GM18868 (cell line): ENCODE results near the gene PLPP1.
A peak's percentile ranks its signal among the peaks of the same experiment; 100 is the strongest.
"Not testable (repeated sequence)": the region's sequence is repeated elsewhere in the genome, so short reads cannot be mapped to it uniquely, and the experiment has no call there.

Experiments
- ATAC-seq: cut with Tn5 transposase; IDR thresholded peaks from one replicate; pipeline ENCODE4 v1.9.1; 2021; ENCODE audit warnings: mild to moderate bottlenecking, moderate library complexity; ENCODE audit not compliant: unreplicated experiment

PLPP1 gene

DNA sequence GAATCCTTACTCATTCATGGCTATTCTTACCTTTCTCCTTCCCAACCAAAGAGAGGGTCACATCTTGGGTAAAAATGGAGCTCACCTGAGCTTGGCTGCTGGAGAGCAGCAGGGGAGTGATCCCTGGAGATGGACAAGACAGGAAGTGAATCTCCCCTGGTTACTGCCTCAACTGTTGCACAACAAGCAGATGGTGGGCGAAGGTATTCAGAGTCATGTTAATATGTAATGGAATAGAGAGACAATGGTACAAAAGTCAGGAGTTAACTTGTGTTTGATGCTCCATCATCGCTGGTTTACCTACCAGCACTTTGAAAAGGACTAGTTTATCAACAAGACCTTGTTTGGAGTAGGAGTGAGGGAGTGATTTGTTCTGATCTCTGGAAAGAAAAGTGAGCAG, 13.0 kb upstream of the PLPP1 start:
- ATAC-seq = no peak

DNA sequence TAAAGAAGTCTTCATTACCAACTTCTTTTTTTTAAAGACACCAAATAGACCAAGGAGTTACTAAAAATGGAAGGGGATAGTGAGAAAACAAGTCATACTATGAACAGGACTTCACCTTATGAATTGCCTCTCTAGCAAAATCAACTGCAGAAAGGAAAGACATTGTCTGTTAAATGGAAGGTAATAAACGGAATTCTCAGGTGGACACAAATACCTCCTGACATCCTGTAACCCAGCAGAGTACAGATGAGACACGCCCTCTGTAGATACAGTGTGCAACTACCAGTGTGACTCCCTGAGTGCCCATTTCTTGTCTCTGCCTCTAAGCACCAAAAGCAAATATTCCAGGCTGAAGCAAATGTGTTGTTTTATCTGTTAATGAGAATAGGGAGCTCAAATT, 12.2 kb upstream of the PLPP1 start:
- ATAC-seq = peak; percentile 53

DNA sequence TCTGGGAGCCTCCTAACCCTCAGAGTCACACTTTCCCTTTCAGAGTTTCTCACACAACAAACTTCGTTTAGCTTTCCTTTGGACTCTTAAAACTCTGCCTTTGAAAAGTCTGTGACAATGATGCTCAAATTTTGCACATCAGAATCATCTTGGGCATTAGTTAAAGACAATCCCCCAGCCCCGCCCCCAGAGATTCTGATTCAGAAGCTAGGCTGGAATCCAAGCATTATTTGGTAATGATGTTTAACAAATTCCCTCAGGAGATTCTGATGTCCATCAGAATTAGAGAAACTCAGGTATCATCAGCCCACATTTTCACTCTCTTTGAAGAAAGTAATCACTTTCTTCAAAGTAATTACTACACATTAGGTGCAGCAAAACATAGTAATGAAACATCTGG, 9.6 kb upstream of the PLPP1 start:
- ATAC-seq = no peak

DNA sequence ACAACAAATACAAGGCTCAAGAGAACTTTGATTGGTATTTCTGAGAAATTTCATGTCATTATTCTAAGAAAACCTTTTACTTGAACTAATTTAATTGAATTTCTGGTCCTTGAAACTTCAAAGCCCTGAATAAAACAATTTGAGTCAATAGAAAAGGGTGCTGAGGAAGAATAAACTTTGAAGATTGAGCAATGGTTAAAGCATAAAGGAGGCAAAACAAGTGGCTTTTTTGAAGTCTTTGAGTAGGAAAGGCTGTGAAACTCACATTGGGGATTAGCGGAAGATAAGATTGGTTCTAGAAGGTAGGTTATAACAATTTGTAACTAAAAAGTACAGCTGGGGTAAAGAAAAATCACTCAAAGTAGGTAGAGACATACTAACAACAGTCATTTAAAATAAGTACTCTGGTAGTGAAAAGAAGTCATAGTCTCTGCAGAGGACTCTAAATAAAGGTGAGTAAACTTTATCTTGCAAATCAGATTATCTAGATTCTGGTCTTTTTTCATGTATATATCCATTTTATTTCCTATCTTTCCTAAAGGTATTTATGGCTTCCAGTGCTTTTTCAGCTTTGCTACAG, 6.4 kb upstream of the PLPP1 start:
- no peak for ATAC-seq

DNA sequence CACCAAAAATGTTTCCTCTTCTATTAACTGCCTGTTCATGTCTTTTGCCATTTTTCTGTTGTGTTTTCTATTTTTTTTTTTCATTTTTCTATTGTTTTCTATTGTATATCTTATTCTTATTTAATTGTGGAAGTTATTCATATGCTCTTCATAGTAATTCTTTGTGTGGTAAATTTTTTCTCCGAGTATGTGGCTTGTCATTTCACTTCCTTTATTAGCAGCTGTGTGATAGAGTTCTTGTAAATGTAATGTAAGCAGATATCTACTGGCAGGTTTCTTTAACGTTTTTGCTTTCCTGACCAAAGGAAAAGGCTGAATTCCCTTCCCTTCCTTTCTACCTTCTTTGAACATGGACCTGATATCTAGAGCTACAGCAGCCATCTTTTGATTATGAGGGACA, 5.8 kb upstream of the PLPP1 start:
- peak; percentile 48 for ATAC-seq

DNA sequence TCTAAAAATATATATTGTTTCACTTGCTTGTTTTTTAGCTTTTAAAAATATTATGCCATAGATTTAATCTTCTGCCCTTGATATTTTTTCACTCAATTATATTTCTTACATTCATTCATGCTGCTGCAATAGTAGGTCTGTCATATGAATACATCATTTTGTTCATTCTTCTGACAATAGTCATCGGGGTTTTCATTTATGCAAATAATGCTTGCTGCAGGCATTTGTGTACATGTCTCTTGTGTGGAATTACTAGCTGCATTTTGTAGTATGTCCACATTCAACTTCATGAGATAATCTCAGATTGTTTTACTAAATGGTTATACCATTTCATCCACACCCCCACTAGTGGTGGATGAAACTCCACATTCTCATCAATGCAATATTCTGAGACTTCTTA, 5.3 kb upstream of the PLPP1 start:
- ATAC-seq = peak; percentile 42

DNA sequence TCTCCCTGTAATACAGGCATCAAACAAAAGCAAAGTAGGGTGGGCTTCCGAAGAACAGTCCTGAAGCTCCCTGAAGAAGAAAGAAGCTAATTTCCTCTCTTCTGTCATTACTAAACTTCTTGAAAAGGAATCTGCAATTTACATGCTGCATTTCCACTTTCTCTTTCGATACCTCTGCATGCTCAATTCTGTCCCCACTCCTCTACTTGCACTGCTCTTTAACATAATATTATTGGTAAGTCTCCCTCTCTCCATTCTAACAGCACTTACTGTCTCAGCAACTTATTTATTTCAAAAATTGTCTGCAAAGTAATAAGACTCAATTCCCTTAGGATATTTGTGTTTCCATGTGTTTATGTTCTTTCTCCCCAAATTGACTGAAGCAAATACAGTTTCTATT, 3.9 kb upstream of the PLPP1 start:
- peak; percentile 16 for ATAC-seq

DNA sequence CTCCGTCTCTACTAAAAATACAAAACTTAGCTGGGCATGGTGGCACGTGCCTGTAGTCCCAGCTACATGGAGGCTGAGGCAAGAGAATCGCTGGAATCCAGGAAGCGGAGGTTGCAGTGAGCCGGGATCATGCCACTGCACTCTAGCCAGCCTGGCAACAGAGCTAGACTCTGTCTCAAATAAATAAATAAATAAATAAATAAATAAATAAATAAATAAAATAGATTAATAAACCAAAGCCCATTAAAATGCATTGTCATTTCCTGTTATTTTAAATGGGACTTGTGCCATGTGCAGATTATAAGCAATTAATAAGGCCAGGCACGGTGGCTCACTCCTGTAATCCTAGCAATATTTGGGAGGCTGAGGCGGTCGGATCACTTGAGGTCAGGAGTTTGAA, 2.6 kb upstream of the PLPP1 start:
- not testable (repeated sequence) for ATAC-seq

DNA sequence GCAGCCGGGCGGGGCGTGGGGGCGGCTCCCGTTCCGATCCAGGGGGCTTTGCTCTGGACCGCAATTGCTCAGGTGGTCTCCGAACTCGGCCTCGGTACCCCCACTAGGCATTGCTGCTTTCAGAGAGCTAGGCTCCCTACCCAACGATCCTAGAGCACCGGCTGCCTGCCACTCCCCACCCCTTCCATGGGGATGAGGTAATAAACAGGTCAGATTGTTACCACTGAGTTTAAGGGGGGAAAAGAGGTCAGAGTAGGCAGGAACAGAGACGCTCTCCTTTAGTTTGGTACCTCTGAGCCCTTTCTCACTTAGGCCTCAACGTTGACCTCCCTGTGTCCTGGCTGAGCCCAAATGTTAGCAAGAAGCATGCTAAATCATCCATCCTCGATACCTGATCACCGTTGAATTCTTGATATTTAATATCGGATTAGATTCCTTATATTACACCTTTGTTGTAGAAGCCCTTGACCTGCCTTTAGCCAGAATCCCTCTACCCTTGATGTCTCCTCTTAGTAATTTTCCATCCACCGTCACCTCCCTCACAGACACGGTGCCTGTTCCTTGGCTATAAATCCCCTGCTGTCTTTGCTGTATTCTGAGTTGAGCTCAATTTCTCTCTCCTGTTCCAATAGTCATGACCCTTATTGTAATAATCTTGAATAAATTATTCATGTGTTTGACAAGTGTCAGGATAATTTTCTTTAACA, 588 bp upstream of the PLPP1 start:
- peak; percentile 9 for ATAC-seq

DNA sequence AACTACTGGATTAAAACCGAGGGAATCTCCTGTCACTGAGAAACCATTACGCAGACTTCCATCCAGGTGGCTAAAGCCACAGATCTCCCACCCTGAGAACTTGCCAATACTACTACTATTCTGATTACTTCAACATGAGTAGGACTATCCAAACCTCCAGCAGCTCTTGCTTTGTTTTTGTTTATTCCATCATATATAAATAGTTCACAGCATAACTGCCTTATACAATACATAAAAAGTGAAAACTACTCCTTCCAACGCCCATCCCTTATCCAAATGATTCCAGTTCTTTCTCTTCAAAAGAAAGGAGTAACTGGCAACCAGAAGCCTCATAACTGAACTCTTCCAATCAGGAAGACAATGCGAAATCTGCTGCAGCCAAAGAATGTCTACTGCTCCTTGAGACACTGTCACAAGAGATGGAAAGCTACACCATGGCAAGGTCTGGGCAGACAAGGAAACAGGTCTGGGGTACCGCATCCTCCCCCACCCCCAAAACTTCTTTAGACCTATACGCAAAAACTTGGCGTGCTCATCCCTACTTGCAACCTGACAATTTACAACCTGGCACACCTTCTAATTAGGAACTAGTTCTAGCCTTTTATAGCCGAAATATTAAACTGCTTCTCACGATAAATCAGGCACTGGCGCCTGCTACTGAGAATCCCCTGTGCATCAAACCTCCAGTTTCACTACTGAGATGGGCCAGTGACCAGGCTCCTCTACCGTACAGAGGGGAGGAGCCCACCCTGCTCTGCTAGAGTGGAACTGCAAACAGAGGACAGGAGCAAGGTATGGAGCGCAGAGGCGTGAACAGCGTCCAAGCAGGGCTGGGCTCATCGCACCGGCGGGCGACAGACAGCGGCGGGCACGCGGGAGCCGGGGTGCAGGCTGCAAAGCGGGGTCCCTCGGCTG, 986 bp downstream of the PLPP1 start:
- ATAC-seq = peak; percentile 55

DNA sequence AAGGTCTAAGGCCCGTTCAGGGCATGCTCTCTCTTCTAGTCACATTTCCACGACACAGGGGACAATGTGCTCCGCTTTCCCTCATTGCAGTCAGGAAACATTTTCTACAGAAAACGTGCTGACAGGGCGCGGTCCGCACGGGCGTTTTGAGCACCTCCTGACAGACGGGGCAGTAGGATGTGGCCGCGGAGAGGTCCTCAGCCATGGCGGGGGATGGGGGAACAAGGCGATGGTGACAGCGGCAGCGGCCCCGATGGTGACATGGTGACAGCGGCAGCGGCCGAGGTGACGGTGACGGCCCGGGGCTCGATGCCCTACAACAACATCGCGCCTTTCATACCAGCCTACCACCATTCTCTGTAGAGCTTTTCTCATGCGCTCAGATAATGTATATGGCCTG, 4.1 kb downstream of the PLPP1 start:
- no peak for ATAC-seq

DNA sequence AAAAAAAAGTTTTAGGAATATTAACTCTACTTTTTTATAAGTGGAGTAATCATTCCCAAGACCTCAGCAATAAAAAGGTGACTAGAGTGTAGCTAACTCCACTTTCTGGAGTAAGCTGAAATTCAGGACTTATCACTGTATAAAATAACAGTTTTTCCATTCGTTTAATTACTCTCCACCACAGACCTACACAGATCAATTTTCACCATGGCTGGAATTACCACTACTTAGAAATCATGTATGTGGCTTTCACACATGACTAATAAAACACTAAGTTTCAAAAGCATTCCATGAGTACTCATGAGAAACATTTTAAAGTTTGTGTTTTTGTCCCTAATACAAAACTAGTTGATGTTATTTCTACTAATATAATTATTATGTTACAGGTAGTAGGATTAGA, 9.9 kb downstream of the PLPP1 start:
- ATAC-seq = no peak

DNA sequence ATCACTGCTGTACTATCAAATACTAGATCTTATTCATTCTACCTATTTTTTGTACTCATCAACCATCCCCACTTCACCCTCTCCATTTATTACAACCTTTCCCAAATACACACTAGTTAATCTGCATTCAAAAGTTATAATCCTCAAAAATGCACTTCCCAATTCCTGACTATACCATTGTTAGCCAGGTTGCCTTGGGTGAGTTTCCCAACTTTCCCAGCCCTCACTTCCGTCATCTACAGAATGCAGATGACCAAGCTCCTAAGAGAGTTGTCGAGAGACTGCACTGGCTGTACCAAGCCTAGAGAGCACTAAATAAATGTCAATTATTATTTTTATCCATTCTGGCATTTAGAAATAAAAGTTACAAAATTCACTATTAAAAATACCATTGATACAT, 11.5 kb downstream of the PLPP1 start:
- no peak for ATAC-seq

DNA sequence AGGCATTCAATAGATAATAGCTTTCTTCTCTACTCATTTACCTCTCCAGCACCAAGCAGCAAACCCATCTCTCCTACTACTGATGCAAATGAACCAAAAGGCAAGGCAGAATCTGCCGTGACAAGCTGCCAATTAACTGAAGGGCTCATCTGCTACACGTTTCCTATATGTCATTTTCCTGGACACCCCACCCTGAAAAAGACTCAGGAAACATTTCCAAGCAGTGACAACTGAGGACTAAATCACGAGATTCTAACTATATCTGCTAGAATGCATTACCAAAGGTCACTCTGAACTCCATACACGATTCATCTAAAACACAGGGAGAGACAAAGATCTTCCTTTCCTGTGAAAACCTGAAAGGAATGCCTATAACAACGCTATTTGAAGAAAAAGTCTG, 12.9 kb downstream of the PLPP1 start:
- ATAC-seq = no peak

DNA sequence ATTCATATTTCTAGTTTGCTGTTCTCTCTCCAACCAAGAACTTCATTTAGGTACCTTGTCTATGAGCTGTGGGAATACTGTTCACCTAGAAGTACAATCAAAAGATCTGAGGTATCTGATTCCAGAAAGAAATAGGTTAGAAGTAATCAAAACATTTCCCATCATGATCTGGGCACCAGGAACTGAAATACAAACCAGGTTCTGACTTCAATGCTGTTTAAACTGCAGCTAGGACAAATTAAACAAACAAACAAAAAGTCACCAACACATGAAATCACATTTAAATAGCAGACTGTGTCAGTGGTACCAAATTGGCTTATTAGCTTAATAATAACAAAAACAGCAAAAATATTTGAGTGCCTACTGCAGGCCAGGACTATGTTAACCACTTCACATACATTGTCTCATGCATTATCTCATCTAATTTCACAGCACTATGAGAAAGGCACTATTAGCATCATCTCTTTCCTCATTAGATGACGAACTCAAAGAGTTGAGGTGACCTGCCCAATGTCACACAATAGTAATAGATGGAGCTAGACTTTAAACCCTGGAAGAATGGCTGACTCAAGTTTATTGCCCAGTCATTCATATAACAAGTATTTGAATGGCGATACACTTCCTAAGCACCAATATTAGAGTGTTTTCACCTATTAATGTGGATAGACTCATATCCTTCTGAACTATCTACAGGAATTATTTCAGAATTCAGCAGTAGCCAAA, 14.5 kb downstream of the PLPP1 start:
- no peak for ATAC-seq

DNA sequence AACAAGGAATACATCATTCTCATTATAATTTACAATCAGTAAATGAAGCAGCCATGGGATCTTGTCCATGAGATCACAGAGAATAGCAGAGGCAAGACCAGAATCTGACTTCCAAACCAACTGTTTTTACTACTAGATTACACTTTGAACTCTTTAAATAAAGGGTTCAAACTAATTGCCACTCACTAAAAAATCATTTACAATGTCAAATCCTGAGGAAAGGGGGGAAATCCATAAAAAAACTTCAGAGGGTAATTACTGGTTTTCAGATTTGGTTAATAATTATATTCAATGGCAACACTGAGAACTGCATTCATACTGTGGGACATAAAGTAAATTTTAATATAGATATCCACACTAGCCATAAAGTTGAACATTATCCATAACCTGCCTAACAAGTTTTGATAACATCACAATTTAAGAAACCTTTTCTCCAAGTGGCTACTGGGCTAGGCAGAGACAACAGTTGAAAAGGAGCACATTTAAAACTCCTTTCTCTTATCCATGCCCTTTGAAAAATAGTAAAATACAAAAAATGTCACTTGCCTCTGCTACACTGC, 15.9 kb downstream of the PLPP1 start:
- ATAC-seq = no peak

DNA sequence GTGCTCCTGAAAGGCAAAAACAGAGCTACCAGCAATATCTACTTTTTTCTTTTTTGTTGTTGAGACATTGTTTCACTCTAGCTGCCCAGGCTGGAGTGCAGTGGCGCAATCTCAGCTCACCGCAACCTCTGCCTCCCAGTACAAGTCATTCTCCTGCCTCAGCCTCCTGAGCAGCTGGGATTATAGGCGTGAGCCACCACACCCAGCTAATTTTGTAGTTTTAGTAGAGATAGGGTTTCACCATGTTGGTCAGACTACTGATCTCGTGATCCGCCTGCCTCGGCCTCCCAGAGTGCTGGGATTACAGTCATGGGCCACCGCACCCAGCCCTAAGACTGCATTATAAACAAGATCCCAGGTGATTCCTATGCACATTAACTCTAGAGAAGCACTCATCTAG, 17.0 kb downstream of the PLPP1 start:
- no peak for ATAC-seq

DNA sequence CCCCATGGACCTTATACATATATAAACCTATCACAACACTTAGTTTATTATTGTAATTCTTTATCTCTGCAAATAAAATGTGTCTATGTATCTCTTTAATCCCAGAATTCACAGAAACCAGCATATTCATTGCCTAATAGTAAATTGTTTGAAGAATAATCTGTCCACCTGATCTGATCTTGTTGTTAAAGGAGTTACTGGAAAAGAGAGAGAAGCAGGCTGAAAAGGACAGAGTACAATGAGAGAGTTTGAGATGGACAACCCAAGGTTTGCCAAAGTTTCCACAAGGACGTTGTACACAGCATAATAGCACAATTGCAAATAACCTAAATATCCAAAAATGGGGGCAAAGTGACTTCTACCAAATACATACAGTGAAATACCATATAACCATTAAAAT, 23.8 kb downstream of the PLPP1 start:
- no peak for ATAC-seq

DNA sequence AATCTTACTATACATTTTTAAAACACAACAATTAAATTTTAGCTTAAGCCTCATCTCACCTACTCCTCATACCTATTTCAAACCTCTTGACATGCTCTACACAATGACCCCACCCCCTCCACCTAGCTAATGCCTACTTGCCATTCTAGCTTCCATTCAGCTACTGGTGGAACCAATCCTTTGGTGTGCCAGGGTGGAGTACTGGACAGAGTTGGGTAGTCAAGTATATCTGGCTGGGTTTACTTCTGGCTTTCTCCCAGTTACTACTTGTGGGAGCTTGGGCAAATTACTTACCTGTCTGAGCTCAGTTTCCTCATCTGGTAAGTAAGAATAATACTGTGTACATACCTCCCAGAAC, 24.3 kb downstream of the PLPP1 start:
- no peak for ATAC-seq

DNA sequence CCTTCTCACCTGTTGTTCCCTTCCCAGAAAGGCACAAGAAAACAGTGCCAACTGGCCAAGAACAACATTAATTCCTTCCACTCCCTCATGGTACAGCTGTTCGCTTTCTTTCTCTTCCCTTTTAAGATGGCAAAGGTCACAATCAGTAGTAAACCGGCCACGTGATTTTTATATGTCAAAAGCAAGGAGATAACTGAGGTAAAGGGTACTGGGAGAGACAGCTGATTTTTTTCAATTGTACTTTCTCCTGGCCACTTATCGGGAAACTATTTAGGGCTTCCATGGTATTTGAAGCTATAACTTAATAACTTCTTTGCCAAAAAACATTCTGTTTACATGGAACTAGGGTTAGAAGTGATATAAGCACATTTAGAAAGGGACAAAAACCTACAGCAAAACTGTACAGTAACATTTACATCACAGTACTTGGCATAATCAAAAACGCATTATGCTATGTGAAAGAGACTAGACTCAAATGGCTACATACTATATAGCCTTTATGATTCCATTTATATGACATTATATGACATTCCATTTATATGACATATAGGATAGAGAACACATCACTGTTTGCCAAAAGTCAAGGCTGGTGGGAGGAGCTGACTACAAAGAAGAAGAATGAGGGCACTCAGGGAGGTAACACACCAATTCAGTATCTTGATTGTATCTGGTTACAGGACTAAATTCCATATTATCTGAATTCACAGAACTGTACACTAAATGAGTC, 24.8 kb downstream of the PLPP1 start:
- ATAC-seq = no peak
